GM06990 (cell line): Measurements from ENCODE around the gene IFI6.

Source experiments
- DNase-seq: peaks from one replicate; pipeline ENCODE4 v3.0.0-alpha.2; 2011; ENCODE audit not compliant: insufficient read length; ENCODE audit errors: extremely low read depth
- H3K27me3 ChIP-seq: replicated peaks from 2 replicates; pipeline ENCODE4 v1.6.0; 2011; ENCODE audit warnings: low read length; ENCODE audit not compliant: control insufficient read depth, insufficient read depth
- H3K36me3 ChIP-seq: 2 replicates; pipeline ENCODE4 v1.5.1; 2011; ENCODE audit warnings: low read length; ENCODE audit not compliant: control insufficient read depth, insufficient read depth
- H3K4me3 ChIP-seq: replicated peaks from 2 replicates; pipeline ENCODE4 v1.5.1; 2011; ENCODE audit warnings: low read depth, mild to moderate bottlenecking, control low read depth, low read length
- TF ChIP-seq, protein P1 (sequence below): IDR thresholded peaks from 2 replicates; pipeline ENCODE4 v1.5.1; 2011; ENCODE audit warnings: low read length, control low read depth, mild to moderate bottlenecking, inconsistent platforms; ENCODE audit not compliant: insufficient read depth, poor library complexity, severe bottlenecking

Gene IFI6

DNA sequence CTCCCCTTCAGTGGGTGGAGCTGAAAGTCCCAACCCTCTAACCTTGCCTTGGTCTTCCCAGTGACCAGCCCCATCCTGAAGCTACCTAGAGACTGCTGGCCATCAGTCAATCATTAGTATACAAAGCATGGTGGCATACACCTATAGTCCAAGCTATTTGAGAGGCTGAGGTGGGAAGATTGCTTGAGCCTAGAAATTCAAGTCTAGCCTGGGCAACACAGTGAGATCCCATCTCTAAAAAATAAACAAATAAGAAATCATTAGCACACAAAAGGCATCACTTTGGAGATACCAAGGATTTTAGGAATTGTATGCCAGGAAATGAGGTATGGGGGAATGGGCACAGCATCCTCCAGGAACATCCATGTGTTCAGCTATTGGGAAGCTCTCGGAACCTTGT is 4.4 kb upstream of the IFI6 start:
- Histone ChIP-seq H3K4me3 (no peak overlapping the region), H3K27me3 (no peaks in the 10 kb centered on the region), H3K36me3 (no peaks in the 10 kb centered on the region)
- DNase-seq = no peak
- TF ChIP-seq, protein P1, sequence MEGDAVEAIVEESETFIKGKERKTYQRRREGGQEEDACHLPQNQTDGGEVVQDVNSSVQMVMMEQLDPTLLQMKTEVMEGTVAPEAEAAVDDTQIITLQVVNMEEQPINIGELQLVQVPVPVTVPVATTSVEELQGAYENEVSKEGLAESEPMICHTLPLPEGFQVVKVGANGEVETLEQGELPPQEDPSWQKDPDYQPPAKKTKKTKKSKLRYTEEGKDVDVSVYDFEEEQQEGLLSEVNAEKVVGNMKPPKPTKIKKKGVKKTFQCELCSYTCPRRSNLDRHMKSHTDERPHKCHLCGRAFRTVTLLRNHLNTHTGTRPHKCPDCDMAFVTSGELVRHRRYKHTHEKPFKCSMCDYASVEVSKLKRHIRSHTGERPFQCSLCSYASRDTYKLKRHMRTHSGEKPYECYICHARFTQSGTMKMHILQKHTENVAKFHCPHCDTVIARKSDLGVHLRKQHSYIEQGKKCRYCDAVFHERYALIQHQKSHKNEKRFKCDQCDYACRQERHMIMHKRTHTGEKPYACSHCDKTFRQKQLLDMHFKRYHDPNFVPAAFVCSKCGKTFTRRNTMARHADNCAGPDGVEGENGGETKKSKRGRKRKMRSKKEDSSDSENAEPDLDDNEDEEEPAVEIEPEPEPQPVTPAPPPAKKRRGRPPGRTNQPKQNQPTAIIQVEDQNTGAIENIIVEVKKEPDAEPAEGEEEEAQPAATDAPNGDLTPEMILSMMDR = no peak

DNA sequence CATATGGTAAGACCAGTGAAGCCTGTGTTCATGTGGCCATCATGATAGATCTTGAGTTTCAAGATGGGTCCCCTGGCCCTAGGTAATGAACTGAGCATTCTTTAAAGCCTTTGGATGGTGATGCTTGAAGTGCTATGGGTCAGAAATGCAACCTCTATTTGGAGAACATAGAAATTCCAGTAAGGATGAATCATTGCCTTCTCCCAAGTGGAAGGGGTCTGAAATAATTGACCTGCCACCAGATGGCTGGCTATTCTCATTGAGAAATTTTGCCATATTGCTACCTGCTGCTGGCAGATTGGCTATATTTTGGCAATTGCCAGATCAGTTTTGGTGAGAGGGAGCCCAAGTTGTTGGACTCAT is 739 bp upstream of the IFI6 start:
- no peak for DNase-seq
- TF ChIP-seq, protein P1 = no peak
- peaks cover 2% of the 10 kb centered on the region for H3K36me3 ChIP-seq
- H3K27me3 ChIP-seq = no peaks in the 10 kb centered on the region
- peak overlapping the region; percentile 63 for H3K4me3 ChIP-seq

DNA sequence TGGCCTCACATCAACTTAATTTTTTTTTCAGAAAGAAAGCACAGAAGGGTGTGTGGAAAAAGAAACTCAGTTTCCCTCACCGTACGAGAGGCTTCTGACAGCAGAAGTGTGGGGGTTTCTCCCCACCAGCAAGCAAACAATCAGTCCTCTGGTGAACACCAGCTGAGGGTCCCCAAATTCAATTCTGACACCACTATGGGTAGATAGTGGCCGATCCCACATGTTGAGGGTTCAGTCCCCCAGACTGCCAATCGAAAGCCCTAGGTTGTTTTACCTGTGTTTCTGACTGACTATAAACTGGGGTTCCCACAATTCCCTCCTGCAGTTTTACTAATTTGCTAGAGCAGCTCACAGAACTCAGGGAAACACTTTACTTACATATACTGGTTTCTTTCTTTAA is 2.1 kb downstream of the IFI6 start:
- no peak for DNase-seq
- Histone ChIP-seq H3K4me3 (no peak overlapping the region), H3K36me3 (peaks cover 5% of the 10 kb centered on the region), H3K27me3 (no peaks in the 10 kb centered on the region)
- TF ChIP-seq, protein P1 = no peak

DNA sequence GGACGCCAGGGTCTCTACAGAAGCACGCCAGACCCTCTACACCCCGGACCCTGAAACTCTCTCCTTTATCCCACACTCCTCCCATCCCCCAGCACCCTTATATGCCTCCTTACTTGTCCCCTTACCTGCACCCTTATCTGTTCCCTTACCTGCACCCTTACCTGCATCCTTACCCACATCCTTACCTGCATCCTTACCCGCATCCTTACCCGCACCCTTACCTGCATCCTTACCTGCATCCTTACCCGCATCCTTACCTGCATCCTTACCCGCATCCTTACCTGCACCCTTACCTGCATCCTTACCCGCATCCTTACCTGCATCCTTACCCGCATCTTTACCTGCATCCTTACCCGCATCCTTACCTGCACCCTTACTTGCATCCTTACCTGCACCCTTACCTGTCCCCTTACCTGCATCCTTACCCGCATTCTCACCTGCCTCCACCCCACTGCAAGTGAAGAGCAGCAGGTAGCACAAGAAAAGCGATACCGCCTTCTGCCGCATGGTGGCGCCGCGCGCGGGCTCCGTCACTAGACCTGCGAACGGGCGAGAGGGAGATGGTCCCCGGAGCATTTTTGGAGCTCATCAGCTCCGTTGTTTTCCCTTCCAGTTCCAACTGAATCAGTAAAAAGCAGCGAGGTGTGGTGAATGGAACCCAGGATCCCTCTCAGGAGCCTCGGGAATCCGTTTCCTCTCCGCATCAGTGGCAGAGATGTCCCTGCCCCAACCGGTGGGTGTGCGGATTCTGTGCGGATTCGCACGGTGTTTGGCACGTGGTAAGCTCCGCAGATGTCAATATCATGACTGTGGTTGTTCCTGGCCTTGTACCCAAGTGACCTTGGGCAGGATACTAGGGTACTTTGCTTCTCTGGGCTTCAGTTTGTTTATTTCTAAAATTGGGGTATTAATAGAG is 2.9 kb downstream of the IFI6 start:
- TF ChIP-seq, protein P1 = peak; percentile 96
- DNase-seq = peak; percentile 84
- peak overlapping the region; percentile 56 for H3K4me3 ChIP-seq
- peaks cover 5% of the 10 kb centered on the region for H3K36me3 ChIP-seq
- no peaks in the 10 kb centered on the region for H3K27me3 ChIP-seq

DNA sequence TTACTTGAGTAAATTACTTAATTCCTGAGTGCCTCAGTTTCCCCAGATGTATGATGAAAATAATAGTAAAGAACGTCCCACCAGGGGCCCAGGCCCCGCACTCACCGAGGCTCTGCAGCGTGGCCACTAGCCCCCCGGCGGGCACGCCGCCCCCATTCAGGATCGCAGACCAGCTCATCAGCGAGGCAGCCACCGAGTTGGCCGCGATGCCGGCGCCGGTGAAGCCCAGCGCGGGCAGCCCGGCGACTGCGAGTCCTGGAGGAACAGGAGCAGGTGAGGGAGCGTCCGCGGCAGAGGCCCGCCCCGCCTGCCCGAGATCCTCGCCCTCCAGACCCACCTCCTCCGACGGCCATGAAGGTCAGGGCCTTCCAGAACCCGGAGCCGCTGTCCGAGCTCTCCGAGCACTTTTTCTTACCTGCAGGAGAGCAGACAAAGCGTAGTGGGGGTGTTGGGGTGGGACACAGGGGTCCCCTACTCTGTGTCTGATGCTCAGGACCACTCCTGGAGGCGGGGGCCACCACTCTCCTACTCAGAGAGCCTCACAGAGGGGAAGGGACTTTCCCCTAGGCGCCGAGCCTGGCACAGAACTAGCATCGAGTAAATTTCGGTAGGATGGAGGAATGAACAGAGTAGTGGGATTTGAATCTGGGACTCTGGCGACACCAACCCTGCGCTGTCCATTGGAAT is 3.7 kb downstream of the IFI6 start:
- TF ChIP-seq, protein P1 = no peak
- DNase-seq = no peak
- Histone ChIP-seq H3K4me3 (no peak overlapping the region), H3K27me3 (no peaks in the 10 kb centered on the region), H3K36me3 (peaks cover 5% of the 10 kb centered on the region)
